HG02610 (cell line): Measurements from ENCODE around the gene ITPR1.
"Not testable (repeated sequence)": the region's sequence is repeated elsewhere in the genome, so short reads cannot be mapped to it uniquely, and the experiment has no call there.

ENCODE experiments used
- ATAC-seq: cut with Tn5 transposase; IDR thresholded peaks from one replicate; pipeline ENCODE4 v1.9.1; 2021; ENCODE audit warnings: mild to moderate bottlenecking, moderate library complexity; ENCODE audit not compliant: unreplicated experiment

The ITPR1 gene

DNA sequence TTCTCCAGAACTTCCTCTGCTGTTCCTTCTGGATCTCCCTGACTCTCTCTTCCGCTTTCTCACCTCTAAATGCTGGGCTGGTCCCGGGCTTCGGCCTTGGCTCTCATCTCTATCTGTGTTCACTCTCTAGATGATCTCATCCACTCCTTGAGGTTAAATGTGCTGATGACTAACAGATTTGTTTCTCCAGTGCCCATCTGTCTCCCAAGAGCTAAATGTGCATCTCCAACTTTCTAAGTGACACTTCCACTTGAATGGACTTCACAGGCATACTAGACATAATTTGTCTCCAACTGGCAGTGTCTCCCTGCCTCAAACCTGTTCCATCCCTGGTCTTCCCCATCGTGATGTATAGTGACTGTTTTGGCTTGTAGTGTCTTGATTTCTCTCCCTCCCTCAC lies 95.3 kb downstream of the ITPR1 start:
- ATAC-seq = peak; percentile 24

DNA sequence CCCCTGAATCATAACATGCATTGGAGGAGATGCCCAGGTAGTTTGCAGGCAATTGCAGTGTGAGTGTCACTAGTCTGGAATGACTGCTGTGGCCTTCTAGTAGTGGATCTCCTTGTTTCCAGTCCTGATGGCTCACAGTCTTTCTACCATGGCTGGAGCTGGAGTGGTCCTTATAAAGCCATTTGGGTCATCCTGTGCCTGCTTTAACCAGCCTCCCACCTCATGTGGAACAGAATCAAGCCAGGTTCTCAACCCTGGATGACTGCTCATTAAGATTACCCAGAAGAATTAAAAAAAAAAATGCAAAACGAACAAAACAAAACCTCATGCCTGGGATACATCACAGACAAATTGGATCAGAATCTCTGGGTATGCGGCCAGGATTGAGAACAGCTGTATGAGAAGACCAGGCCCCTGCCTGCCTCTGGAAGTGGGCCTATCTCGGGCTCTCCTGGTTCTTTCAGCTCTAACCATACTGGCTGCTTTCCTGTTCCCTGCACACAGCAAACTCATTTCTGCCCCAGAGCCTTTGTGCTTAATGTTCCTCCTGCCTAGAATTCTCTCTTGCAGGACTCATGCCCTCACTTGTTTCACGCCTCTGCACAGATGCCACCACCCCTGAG lies 96.4 kb downstream of the ITPR1 start:
- ATAC-seq = no peak

GRCh38 chr3:4590849-4591248 lies 97.7 kb downstream of the ITPR1 start:
- ATAC-seq = not testable (repeated sequence)

DNA sequence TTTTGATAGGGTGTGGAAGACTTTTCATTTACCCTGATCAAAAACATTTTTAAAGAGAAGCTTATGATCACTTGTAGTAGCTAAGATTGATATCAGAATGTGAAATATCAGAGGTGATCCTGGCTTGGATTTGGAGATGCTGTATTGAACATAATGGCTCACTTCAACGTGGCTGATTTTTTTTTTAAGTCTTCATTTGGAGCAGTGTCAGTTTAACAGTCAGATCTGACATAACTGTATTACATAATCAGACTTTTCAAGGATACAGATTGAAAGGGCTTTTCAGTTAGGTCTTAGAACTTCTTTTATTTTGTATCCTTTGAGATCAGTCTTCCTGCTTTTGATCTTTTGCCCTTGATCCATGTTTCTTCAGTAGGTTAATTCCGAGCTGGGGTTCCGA lies 98.5 kb downstream of the ITPR1 start:
- ATAC-seq = no peak

GRCh38 chr3:4593014-4593413 lies 99.9 kb downstream of the ITPR1 start:
- no peak for ATAC-seq

- no peak for ATAC-seq
These were observed 102.6 kb downstream of the ITPR1 start for GRCh38 chr3:4595710-4596113.

DNA sequence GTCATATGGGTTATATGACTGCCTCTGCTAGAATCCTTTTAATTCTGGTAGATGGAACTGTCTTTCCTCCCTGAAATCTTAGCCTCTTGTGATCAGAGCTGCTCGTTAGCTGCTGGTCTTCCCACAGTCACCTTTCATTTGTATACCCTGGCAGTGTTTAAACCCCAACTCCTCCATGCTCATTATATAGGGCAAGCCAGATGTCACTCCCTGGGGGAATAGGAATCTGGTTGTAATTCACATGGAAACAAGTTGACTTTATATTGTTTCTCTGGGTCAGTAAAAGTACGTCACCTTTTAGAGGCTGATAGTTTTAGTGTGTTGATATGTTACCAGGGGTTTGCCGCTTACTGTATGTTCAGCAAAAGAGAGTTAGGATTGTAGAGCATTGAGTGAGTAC lies 103.5 kb downstream of the ITPR1 start:
- no peak for ATAC-seq

GRCh38 chr3:4597208-4597985 lies 104.2 kb downstream of the ITPR1 start:
- no peak for ATAC-seq

DNA sequence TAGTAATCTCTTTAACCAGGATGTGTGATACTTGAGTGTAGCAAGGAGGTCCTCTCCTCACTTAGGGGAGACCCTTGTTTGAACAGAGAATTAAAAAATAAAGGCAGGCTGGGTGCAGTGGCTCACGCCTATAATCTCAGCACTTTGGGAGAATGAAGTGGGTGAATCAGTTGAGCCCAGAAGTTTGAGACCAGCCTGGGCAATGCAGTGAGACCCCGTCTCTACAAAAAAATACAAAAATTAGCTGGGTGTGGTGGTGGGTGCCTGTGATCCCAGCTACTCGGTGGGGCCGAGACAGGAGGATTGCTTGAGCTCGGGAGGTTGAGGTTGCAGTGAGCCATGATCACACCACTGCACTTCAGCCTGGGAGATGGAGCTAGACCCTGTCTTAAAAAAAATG lies 105.1 kb downstream of the ITPR1 start:
- ATAC-seq = not testable (repeated sequence)

- no peak for ATAC-seq
These were observed 106.5 kb downstream of the ITPR1 start for GRCh38 chr3:4599612-4600011.

- ATAC-seq = no peak
These were observed 107.3 kb downstream of the ITPR1 start for GRCh38 chr3:4600493-4600892.

DNA sequence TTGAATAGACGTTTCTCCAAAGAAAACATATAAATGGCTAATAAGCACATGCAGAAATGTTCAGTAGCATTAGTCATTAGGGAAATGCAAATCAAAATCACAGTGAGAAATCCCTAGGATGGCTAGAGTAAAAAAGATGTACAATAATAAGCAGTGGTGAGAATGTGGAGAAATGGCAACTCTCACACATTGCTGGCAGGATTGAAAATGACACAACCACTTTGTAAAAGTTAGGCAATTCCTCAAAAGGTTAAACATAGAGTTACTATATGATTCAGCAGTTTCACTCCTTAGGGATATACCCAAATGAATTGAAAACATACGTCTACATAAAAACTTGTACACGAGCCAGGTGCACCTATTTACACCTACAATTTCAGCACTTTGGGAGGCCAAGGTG lies 108.7 kb downstream of the ITPR1 start:
- ATAC-seq = peak; percentile 64

DNA sequence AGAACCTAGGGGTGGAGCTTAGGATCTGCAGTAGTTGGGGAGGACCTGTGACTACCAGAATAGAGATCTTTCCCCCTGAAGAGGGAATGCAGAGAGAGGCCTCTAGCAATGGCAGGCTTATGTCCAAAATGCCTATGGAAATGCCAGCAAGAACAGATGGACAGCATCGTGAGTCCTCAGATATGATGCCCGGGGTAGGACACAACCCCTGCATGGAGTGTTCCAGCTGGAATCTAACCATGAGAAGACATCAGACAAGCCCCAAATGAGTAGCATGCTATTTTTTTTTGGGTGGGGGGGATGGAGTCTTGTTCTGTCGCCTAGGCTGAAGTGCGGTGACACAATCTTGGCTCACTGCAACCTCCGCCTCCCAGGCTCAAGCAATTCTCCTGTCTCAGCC lies 111.5 kb downstream of the ITPR1 start:
- no peak for ATAC-seq

- ATAC-seq = no peak
These were observed 113.8 kb downstream of the ITPR1 start for GRCh38 chr3:4606911-4607310.

DNA sequence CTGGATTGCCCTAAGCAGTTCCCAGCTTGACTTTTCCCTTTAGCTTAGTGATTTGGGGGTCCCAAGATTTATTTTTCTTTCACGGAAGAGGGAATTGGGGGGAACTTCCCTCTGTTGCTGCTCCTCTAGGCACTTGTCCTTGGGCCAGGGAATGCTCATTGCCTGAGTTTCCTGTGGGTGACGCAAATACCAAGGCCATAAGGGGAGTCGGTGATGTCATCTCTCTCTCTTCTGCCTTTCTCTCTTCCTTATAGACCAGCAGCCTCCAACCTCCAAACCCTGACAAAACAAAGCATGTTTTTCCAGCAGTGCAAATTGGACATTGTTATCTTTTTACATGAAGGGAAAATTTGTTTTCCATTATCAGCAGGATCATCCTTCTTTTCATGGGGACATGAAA lies 120.2 kb downstream of the ITPR1 start:
- no peak for ATAC-seq

DNA sequence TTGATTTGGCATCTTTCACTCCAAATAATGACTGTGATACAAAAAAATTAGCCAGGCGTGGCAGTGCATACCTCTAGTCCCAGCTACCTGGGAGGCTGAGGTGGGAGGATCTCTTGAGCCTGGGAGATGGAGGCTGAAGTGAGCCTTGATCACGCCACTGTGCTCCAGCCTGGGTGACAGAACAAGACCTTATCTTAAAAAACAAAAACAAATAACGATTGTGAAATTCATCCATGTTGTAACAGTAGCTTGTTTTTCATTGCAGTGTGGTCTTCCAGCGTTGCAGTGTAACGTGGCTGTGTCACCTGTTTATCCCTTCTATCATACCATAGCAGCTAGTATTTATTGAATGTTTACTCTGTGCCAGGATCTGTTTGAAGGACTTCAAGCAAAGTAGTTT lies 120.9 kb downstream of the ITPR1 start:
- no peak for ATAC-seq

GRCh38 chr3:4614927-4615326 lies 121.8 kb downstream of the ITPR1 start:
- no peak for ATAC-seq

DNA sequence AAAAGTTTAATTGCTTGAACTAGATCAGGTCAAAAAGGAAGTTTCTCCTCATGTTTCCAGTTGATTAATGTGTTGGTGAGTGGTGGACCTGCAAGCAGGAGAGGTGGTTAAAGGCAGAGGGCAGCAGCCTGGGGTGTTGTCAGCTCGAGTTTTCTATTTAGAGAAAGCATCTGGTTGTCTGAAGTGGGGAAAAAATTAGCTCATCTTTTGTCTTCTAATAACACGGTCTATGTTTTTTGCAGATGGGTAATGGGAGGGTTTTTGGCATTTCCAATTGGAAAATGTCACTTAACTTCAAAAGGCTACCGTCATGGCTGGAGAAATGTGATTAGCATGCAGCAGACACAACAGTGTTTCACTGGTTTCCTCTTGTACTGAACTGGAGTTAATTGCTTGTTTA lies 122.6 kb downstream of the ITPR1 start:
- ATAC-seq = no peak

DNA sequence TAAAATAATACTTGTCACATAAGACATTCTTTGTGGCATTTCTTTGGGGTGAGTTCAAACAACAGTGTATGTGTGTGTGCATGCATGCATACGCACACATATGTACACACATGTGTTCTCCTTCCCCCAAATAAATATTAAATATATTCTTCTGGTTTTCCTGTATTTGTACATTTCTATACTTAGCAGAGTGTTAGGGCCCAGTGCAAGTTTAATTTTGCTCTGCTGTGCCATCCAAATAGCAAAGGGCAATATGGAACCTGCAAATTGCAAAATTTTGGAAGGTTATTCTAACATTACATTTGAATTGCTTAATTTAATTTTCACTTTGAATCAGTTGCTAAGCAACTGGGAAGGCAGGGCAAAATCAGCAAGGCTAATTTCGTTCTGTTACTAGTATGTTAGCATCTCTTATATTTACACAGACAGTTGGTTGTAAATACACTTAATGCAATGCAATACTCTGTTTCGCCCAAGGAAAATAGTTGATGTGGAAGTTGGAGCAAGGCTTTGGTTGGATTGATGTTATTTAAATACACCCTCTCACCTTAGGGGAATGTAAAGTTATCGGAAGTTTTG lies 130.4 kb downstream of the ITPR1 start:
- ATAC-seq = no peak

DNA sequence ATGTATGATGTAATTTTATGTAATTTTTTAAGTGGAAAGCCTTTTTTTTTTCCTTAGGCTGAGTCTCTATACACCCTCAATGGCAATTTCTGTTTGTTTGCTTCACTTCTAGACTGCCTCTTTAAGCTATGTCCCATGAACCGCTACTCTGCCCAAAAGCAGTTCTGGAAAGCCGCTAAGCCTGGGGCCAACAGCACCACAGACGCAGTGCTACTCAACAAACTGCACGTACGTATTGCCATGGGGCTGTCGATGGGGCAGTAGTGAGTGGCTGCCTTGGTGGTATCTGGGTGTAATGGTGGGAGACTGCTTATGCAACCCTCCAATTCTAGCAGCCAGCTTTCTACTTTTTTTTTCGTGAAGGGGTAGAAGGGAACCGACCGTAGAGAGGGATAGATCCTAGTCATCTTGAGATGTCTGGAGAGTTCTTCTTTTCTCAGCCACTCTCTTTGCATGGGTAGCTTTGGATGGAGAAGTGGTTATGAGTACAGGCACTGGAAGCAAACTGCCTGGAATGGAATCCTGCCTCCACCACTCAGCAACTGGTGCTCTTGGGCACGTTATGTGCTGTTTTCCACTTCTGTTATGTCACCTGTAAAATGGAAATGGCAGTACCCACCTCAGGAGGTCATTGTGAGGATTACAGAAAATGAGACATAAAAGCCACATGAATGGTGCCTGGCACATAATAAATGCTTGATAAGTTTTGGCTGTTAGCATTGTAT lies 134.7 kb downstream of the ITPR1 start:
- ATAC-seq = no peak

GRCh38 chr3:4629095-4630007 lies 136.2 kb downstream of the ITPR1 start:
- no peak for ATAC-seq
